HepG2 (cell line): ENCODE results near the gene BAHD1. TPM values are rescaled to one million over a fixed set of nuclear protein-coding genes. Genes with fewer than 3 reads are reported as not detected.
A peak's percentile ranks its signal among the peaks of the same experiment; 100 is the strongest.

Experiments
- ARNTL ChIP-seq: sonication (generic); formaldehyde crosslinking; IDR thresholded peaks from 2 replicates; pipeline ENCODE4 v1.4.0; 2020; ENCODE audit warnings: mild to moderate bottlenecking, missing genetic modification reagents
- BRF2 ChIP-seq: sonication (generic); formaldehyde crosslinking; IDR thresholded peaks from 2 replicates; pipeline ENCODE4 v1.8.1; 2022; ENCODE audit warnings: mild to moderate bottlenecking, missing genetic modification reagents
- ELF1 ChIP-seq: sonication (generic); formaldehyde crosslinking; IDR thresholded peaks from 2 replicates; pipeline ENCODE4 v1.4.0; 2020; ENCODE audit warnings: missing genetic modification reagents
- ESRRA ChIP-seq: sonication (generic); formaldehyde crosslinking; IDR thresholded peaks from 2 replicates; pipeline ENCODE4 v1.5.1; 2020; ENCODE audit warnings: mild to moderate bottlenecking, low read depth, missing genetic modification reagents
- HIC2 ChIP-seq: sonication (generic); formaldehyde crosslinking; IDR thresholded peaks from 2 replicates; pipeline ENCODE4 v1.9.0; 2022; ENCODE audit warnings: low read depth, missing genetic modification reagents
- IRX3 ChIP-seq: sonication (generic); formaldehyde crosslinking; IDR thresholded peaks from 2 replicates; pipeline ENCODE4 v1.8.1; 2023; ENCODE audit warnings: mild to moderate bottlenecking, low read depth, missing genetic modification reagents, borderline replicate concordance
- NAIF1 ChIP-seq: sonication (generic); formaldehyde crosslinking; IDR thresholded peaks from 2 replicates; pipeline ENCODE4 v1.5.0; 2020; ENCODE audit warnings: mild to moderate bottlenecking, missing genetic modification reagents, borderline replicate concordance
- PATZ1 ChIP-seq: sonication (generic); formaldehyde crosslinking; IDR thresholded peaks from 2 replicates; pipeline ENCODE4 v1.4.0; 2020; ENCODE audit warnings: missing genetic modification reagents
- PBX3 ChIP-seq: sonication (generic); formaldehyde crosslinking; IDR thresholded peaks from 2 replicates; pipeline ENCODE4 v1.8.1; 2023; ENCODE audit warnings: missing genetic modification reagents, inconsistent platforms, borderline replicate concordance
- PTBP1 ChIP-seq: fragments of 200-400 bp; formaldehyde crosslinking; IDR thresholded peaks from 2 replicates; pipeline ENCODE4 v1.6.1; 2018; ENCODE audit warnings: low read length, low read depth; ENCODE audit not compliant: poor library complexity, severe bottlenecking
- RBM22 ChIP-seq: fragments of 200-400 bp; formaldehyde crosslinking; optimal IDR thresholded peaks from 2 replicates; pipeline ENCODE3; 2017; ENCODE audit warnings: mild to moderate bottlenecking, low read length, moderate library complexity
- RELA ChIP-seq: sonication (generic); formaldehyde crosslinking; IDR thresholded peaks from 2 replicates; pipeline ENCODE4 v1.4.0; 2020; ENCODE audit warnings: missing genetic modification reagents
- RFX3 ChIP-seq: IDR thresholded peaks from 2 replicates; pipeline ENCODE4 v1.6.1; 2016; ENCODE audit warnings: missing biosample characterization, missing genetic modification reagents
- SALL1 ChIP-seq: sonication (generic); formaldehyde crosslinking; IDR thresholded peaks from 2 replicates; pipeline ENCODE4 v1.8.0; 2022; ENCODE audit warnings: mild to moderate bottlenecking, missing genetic modification reagents
- SRF ChIP-seq: IDR thresholded peaks from 2 replicates; pipeline ENCODE4 v1.6.1; 2011; ENCODE audit warnings: mild to moderate bottlenecking, low read depth, low read length, moderate library complexity
- ZBTB42 ChIP-seq: sonication (generic); formaldehyde crosslinking; IDR thresholded peaks from 2 replicates; pipeline ENCODE4 v1.5.0; 2020; ENCODE audit warnings: mild to moderate bottlenecking, missing genetic modification reagents
- ZKSCAN5 ChIP-seq: sonication (generic); formaldehyde crosslinking; IDR thresholded peaks from 2 replicates; pipeline ENCODE4 v1.5.1; 2020; ENCODE audit warnings: mild to moderate bottlenecking, missing genetic modification reagents
- ZNF253 ChIP-seq: sonication (generic); formaldehyde crosslinking; IDR thresholded peaks from 2 replicates; pipeline ENCODE4 v1.8.0; 2022; ENCODE audit warnings: mild to moderate bottlenecking, missing genetic modification reagents, borderline replicate concordance
- ZNF550 ChIP-seq: sonication (generic); formaldehyde crosslinking; IDR thresholded peaks from 2 replicates; pipeline ENCODE4 v1.4.0; 2020; ENCODE audit warnings: mild to moderate bottlenecking, missing genetic modification reagents, borderline replicate concordance
- ZNF619 ChIP-seq: sonication (generic); formaldehyde crosslinking; IDR thresholded peaks from 2 replicates; pipeline ENCODE4 v1.4.0; 2020; ENCODE audit warnings: mild to moderate bottlenecking, missing genetic modification reagents
- ZUFSP ChIP-seq: sonication (generic); formaldehyde crosslinking; IDR thresholded peaks from 2 replicates; pipeline ENCODE4 v1.9.0; 2021; ENCODE audit warnings: missing genetic modification reagents, mild to moderate bottlenecking, borderline replicate concordance
- polyA plus RNA-seq, 8 experiments: library from polyadenylated mRNA; depleted of rRNA in 3 of 8; stranded (reverse) in 7 of 8; unstranded in 1 of 8; fragments of >200 nt; fragmentation: Illumina TruSeq in 4 of 8; extraction: Trizol in 4 of 8; gene quantifications; 2 replicates each; pipeline versions ENCODE4 v1.2.1 to v1.2.3, GENCODE V29; 2011 to 2016; ENCODE audit warnings: low read depth in 4 of 8, missing spikeins in 1 of 8, mixed read lengths in 1 of 8; ENCODE audit not compliant: insufficient read depth in 1 of 8
- total RNA-seq, 5 experiments: library from RNA; depleted of rRNA; stranded (reverse); fragments of >200 nt; fragmentation: Illumina TruSeq; extraction: Trizol; gene quantifications; 2 replicates each; pipeline ENCODE4 v1.2.3, GENCODE V29; 2016; ENCODE audit warnings: low read depth in 1 of 5

BAHD1 gene
- total and polyA plus RNA-seq, 2 of the 13 experiments (the other 11 are each of a cell fraction or from before 2014, with no cell fraction given) = 3.3 to 8.7 TPM

GRCh38 chr15:40440743-40441564 lies at the start of gene BAHD1 (continued):
- no peak for TF ChIP-seq RFX3 (CRISPR knock-in tag)
- peak; percentile 93 for TF ChIP-seq PATZ1 (CRISPR knock-in tag)
- no peak for TF ChIP-seq ESRRA (CRISPR knock-in tag)
- no peak for TF ChIP-seq ZNF619 (CRISPR knock-in tag)
- no peak for TF ChIP-seq ZNF550 (CRISPR knock-in tag)
- no peak for TF ChIP-seq RBM22
- no peak for TF ChIP-seq HIC2 (CRISPR knock-in tag)
- no peak for TF ChIP-seq ZBTB42 (CRISPR knock-in tag)
- no peak for TF ChIP-seq NAIF1 (CRISPR knock-in tag)
- no peak for TF ChIP-seq ARNTL (CRISPR knock-in tag)
- TF ChIP-seq PBX3 (CRISPR knock-in tag) = no peak
- TF ChIP-seq ZUFSP = no peak
- peak; percentile 84 for TF ChIP-seq ELF1
- no peak for TF ChIP-seq RELA (CRISPR knock-in tag)
- no peak for TF ChIP-seq IRX3 (CRISPR knock-in tag)
- TF ChIP-seq SRF = no peak
- TF ChIP-seq ZNF253 (CRISPR knock-in tag) = no peak
- TF ChIP-seq SALL1 = peak; percentile 32
- no peak for TF ChIP-seq BRF2
- TF ChIP-seq ZKSCAN5 (CRISPR knock-in tag) = no peak
- no peak for TF ChIP-seq PTBP1
